SK-N-MC (cell line): ENCODE results near the gene PIK3CG.

ENCODE experiments used
- EZH2 ChIP-seq: fragments of 200-600 bp; sonication (generic); IDR thresholded peaks from one replicate; pipeline ENCODE4 v1.6.1; 2017; ENCODE audit warnings: antibody characterized with exemption
- POLR2AphosphoS5 ChIP-seq: IDR thresholded peaks from 2 replicates; pipeline ENCODE4 v1.6.1; 2012; ENCODE audit warnings: mild to moderate bottlenecking, low read depth, low read length, borderline replicate concordance

GRCh38 chr7:106848851-106849442 is 16.1 kb upstream of the PIK3CG start:
- TF ChIP-seq POLR2AphosphoS5 (no peak), EZH2 (no peak)
